UCSD-AML1 (cell line): Measurements from ENCODE around the gene UQCC5.

Experiments used
- DNase-seq: peaks from one replicate; lab custom pipeline; 2025; ENCODE audit not compliant: unreplicated experiment; lab: John Stamatoyannopoulos, UW

Gene UQCC5

GRCh38 chr3:52532838-52533622 lies 3.4 kb upstream of the UQCC5 start:
- no peak for DNase-seq

GRCh38 chr3:52533623-52534280 lies 2.7 kb upstream of the UQCC5 start, which contains the start of gene NT5DC2:
NT5DC2 (minus strand) TSS chr3:52533857; CDS start chr3:52533737, 120 bp downstream.
- DNase-seq = peak; percentile 71

DNA sequence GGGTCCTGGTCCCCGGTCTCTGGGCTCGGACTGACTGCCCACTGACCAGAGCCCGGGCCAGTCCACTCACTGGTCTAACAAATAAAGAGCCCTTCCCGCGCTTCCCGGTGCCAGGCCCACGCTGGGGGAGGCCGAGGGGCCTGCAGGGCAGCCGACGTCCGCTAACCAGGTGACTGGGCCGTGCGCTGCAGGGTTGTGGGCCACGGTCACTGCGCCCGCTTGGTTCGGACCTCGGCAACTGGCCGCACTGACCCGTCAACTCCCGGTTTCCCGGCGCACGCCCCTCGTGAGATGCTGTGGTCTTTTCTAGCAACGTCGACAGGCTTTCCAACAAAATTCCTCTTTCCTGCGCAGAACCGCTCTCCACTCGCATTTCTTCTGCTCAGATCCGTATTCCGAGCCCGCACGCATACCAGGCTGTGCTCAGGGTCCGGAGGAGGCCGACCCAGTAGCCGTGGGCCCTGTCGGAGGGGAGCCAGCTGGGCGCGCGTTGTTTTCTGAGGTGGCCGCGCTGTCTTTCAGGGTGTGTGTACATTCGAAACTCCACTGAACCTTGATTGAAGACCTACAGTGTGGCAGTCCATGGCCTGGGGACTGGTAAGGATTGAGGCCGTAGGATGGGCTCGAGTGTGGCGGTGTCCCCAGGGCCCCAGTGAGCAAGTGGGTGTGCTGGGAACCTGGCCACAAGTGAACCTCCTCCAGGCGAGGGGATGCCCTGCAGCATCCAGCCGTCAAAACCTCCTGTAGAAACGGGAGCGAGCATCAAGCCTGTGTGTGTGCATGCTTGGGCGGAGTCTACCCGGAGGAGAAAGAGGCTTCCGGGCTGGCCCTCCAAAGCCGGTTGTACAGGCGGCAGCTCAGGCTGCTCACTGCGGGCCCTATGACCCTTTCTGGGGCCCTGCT lies 1.9 kb upstream of the UQCC5 start:
- DNase-seq = no peak

- no peak for DNase-seq
Observed at GRCh38 chr3:52535411-52536111, 844 bp upstream of the UQCC5 start.

DNA sequence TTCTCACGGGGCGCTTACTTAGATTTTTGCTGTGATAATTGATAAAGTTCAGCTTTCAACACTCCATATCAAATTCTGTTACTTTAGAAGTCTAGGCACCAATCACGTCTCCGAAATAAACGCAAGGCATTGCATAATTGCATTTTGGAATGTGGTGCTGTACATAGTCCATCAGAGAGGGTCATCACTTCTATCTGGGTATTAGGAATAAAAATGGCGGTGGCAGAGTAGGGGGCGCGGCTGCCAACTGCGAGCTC lies 365 bp upstream of the UQCC5 start:
- no peak for DNase-seq

DNA sequence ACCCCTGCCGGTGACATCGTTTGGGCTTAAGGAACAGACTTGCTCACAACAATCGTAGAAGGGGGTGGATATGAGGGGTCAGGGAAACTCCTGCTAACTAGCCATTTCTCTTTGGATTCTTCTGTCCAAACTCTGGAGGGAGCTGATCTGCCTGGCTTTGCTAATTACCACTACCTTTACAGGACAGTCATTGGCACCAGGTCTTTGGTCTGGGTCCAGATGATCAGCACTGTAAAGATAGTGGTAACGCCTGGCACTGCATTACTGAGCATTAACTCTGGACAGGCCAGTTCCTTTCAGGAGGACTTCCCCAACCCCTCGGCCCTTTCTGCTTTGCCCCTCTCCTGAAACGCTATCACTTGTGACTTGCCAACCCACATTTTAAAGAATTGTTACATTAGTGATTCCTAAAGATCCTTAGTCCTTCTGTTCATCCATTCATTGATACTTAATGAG lies 788 bp downstream of the UQCC5 start:
- no peak for DNase-seq

GRCh38 chr3:52537726-52538421 lies 1.5 kb downstream of the UQCC5 start:
- DNase-seq = no peak

GRCh38 chr3:52539010-52539653 lies 2.7 kb downstream of the UQCC5 start:
- DNase-seq = no peak

- DNase-seq = no peak
Observed at GRCh38 chr3:52541050-52541449, 4.6 kb downstream of the UQCC5 start.

DNA sequence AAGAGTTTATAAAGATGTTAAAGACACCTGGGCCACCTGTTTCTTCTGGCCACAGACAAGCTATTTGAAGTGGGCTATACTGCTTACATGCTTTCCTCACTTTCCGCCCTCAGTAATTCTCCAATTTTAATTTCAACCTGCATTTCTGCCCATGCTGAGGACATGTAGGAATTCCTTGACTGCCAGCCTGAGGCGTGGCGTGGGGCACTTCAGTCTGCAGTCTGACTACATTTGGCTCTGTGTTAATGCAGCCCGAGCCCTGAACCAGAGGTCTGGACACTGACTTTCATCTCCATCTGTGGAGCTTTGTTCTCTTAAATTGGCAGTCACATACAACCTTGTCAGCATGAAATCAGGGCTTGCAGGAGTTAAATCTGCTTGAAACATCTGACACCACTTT lies 8.5 kb downstream of the UQCC5 start:
- DNase-seq = no peak

DNA sequence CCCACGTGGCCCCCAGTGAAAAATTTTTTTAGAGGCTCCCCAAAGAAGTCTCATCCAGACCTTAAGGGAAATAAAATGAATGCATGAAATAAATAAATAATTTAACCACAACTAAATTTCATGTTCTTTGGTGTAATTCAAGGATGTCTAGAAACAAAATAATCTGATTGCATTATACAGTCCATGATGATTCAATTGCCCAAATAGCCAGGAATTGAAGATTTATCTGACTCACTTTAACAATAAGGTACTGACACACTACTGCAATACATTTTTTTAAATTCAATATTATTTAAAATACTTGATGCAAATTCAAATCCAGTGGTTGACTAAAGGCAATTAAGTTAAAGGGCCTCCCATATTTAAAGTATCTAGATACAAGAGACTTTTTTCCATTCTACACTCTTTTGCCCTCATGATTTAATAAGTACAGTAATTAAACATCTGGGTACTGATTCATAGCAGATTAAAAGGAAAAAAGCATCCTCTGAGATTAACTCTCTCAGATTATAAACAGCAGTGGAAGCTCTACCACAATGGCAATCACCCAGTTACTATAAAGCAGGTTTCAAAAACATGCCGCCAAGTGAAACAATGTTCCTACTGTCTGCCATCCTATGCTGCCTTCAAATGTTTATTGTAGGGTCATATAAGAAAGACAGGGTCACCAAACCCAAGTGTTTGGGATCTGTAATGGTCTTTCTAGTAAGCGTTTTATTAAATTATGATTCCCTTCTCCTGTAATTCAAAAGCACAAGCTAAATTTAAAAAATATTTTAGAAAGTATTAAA lies 9.9 kb downstream of the UQCC5 start:
- DNase-seq = no peak

DNA sequence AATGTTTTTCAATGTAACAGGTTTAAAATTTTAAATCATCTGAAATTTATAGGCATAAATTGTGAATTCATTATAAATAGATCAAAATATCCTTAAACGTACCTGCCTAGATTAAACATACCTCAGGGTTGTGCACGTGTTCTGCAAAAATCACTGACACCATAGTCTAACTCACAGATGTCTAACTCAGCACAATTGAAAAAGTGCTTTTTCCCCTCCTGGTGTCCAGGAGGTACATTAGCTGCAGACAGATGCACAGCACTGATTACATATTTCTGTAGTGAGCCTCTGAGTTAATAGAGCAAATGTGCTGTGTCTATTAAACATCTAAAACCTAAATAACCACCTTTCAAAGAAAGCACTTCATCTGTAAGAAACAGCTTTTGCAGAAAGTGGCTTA lies 10.7 kb downstream of the UQCC5 start:
- no peak for DNase-seq

DNA sequence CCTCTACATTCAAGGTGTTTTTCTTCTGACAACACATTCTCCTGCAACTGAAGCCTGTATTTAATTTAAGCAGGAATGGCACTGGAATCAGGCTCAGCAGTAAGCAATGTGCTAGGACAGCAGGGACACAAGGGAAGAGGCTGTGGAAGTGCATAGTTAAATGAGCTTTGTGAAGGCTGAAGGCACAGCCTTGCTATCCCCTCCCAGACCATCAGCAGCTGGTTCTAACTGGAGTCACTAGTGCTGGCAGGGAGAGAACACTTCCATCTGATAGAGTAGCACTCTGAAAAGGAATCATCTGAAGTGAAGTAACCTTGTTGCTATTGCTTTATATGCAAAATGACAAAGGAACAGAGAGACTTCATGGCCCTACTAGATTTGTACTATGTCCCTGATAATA lies 14.7 kb downstream of the UQCC5 start:
- no peak for DNase-seq

DNA sequence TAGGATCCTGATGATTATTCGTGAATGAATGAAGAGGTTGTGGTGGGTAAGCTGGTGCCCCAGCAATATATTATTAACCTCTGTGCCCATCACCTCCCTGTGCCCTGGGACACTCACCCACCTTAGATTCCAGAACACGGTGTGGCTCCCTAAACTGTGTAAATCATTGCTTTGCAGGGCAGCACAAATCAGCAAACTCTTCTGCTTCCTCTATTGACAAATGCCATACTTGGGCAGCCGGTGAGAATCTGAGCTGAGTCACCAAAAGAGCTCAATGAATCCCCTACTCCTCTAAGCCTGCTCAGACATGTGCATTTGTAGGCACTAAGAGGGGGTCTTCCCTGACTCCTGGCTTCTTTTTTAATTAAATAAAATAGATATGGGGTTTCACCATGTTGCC lies 15.7 kb downstream of the UQCC5 start:
- DNase-seq = no peak

DNA sequence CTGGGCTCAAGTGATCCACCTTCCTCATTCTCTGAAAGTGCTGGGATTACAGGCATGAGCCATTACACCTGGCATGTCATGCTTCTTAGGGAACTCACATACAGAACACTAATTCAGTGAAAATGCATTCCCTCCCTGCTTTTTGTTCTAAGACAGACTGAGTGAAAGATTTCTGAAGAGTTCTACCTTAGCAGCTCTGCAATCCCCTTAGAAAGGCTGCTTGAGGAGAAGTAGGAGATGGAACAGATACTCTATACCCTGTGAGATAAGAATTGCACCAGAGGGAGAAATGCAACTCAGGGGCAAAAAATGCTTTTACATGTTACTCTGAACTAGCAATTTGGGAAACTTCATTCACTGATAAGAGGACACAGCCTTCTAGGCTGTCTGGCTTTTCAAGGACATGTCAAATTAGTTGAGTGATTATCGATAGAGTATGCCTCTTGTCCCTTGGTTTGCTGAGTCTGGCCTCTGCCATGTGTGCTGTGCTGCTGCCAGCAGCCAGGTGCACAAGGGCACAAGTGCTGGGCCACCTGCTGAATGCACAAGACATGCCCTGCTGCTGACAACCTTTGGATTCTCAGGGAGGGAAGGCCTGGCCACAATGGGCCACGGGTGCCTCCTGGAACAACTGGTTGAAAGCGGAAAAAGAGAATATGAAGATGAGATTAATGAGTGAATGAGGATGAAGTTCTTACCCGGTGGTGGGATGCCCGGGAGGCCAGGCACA lies 17.8 kb downstream of the UQCC5 start:
- no peak for DNase-seq

DNA sequence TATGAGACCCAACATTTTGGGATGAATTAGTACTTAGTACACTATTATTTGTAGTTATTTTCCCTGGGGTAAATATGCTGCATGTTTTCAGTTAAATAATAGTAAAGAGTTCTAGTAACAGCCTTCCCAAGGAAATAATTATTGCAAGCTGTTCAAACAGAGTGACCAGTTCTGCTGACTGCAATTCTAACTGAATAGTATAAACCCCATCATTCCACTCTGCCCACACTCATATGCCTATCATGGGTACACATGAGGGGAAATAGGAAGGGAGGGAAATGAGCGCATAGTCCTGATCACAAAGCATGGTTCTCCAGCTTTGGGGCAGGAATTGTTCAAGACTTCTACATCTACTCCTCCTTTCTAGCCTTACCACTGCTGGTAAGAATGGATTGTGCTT lies 18.7 kb downstream of the UQCC5 start:
- no peak for DNase-seq

DNA sequence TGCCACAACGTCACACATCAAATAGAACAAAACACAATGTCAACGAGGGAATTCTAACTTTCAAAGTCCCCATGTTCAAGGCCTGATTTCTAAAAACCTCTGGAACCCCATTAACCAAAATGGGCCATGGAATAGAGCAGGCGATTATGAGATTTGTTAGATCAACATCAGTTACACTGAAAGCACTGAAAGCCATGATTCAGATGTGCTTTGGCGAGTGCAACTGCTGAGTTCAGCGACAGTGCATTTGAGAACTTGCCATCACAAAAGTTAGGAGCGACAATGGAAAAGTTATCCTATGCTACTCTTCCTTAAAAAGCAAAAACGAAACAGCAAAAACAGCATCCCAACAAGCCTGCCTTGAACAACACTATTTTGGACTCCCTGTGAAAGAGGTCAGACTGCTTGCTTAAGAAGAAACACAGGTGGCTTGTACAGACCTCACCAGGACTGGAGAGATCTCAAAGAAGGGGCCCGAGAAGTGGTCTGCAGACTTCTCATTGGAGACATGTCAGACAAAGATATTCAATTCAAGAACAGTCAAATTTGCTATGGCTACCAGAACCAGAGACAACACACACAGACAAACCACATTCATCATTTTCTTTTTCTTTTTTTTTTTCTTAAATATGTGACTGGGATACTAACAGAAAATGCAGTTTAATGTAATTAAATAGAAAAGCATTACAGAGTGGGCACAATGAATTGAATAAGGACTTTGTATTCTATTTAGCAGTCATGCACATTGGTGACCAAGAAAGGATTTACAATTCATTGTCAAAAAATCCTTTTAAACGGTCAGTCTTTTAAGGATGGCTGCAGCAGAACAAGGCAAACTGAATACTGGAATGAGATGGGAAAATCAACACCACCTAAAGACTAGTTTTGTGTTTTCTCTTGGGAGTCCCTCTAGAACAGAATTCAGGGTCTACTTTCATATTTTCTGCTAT lies 20.9 kb downstream of the UQCC5 start:
- no peak for DNase-seq

DNA sequence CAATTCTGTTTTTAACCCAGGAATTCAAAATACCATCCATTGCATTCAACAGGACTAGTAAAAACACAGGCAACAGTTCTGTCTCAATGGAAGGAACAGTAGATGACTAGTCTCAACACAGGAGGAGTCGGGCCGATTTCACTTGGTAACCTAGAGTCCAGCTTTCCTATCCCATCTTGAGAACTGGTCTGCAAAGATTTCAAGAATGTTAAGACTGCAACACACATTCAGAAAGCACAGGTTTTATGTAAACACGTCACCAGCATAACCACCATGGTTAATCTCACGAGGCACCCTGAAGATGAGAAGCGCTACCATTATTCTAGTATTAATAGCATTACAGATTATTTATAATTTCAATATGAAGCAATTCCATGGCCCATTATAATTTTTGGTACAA lies 22.0 kb downstream of the UQCC5 start:
- no peak for DNase-seq
